Lower leg skin (tissue), 3 donors: Measurements from ENCODE around the gene DNAH10.

Experiments used
- POLR2A ChIP-seq, 2 donors: fragments of 450-650 bp; IDR thresholded peaks; one replicate each; pipeline ENCODE4 v1.6.1; 2016 to 2017; ENCODE audit warnings: antibody characterized with exemption in 2 of 2, mild to moderate bottlenecking in 1 of 2, moderate library complexity in 1 of 2
- TF ChIP-seq, protein P1 (sequence below), 3 donors: fragments of 450-650 bp; IDR thresholded peaks; one replicate each; pipeline ENCODE4 v1.5.1; 2016; ENCODE audit warnings: antibody characterized with exemption in 3 of 3, mild to moderate bottlenecking in 3 of 3, moderate library complexity in 2 of 3

DNA sequence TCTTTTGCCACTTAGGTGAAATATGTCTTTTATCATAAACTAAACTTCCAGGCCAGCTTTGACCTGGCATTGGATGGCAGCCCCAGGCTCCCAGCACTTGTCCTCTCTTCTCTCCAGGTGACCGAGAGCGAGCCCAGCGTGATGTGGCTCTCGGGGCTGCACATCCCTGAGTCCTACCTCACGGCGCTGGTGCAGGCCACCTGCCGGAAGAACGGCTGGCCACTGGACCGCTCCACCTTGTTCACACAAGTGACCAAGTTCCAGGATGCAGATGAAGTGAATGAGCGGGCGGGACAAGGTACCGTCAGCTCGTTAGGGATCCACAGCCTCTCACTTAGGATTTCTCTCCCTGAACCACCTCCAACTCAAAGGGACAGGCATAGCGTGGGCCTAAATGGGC is 171.1 kb downstream of the DNAH10 start:
- TF ChIP-seq, protein P1, sequence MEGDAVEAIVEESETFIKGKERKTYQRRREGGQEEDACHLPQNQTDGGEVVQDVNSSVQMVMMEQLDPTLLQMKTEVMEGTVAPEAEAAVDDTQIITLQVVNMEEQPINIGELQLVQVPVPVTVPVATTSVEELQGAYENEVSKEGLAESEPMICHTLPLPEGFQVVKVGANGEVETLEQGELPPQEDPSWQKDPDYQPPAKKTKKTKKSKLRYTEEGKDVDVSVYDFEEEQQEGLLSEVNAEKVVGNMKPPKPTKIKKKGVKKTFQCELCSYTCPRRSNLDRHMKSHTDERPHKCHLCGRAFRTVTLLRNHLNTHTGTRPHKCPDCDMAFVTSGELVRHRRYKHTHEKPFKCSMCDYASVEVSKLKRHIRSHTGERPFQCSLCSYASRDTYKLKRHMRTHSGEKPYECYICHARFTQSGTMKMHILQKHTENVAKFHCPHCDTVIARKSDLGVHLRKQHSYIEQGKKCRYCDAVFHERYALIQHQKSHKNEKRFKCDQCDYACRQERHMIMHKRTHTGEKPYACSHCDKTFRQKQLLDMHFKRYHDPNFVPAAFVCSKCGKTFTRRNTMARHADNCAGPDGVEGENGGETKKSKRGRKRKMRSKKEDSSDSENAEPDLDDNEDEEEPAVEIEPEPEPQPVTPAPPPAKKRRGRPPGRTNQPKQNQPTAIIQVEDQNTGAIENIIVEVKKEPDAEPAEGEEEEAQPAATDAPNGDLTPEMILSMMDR (IDR thresholded peaks at IDR 0.05), result no peak
- no peak for TF ChIP-seq POLR2A (IDR thresholded peaks at IDR 0.05)
